Measurements from ENCODE around the gene SLFN14.
"Not testable (repeated sequence)": the region's sequence is repeated elsewhere in the genome, so short reads cannot be mapped to it uniquely, and the experiment has no call there.

The SLFN14 gene

DNA sequence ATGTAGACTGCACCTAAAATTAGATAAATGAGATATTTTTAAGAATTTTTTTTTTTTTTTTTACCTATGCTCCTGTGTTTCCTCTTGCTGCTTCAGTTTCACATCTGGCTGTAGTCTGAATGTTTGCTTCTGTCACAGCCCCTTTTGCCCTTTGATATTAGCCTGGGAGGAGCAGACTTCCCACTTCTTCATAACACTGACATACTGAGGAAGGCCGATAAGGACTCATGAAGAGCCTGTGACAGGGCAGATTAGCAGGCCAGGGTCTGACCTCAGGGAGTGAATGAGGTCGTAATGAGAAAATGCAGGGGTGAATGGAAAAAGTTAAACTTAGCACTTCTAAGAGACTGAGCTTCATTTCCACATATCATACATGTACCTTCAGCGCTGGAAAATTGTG lies at the start of gene SLFN14:
SLFN14 (minus strand) TSS at position 117 of the 400 bp plus-strand sequence. CDS start 2,757 bp downstream, outside the sequence.
- DNase-seq = no peak

GRCh38 chr17:35609831-35610230 lies 49.2 kb upstream of the SLFN14 start:
- no peak for DNase-seq

GRCh38 chr17:35607239-35607847 lies 46.7 kb upstream of the SLFN14 start:
- no peak for DNase-seq

DNA sequence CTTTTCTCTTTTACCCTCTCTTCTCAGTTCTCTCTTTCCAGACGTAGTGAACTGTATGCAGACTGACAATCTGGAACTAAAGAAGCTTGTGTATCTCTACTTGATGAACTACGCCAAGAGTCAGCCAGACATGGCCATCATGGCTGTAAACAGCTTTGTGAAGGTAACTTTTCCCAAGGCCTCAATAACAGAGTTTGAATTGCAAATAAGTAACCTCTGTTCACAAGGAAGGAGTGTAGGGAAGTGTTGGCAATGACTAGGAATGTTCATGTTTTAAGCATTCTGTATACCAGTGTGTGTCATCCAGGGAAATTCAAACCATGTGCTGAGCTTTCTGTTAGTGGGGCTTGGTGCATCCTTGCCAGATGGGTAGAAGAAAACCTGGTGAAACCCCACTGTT lies 45.1 kb upstream of the SLFN14 start:
- no peak for DNase-seq

DNA sequence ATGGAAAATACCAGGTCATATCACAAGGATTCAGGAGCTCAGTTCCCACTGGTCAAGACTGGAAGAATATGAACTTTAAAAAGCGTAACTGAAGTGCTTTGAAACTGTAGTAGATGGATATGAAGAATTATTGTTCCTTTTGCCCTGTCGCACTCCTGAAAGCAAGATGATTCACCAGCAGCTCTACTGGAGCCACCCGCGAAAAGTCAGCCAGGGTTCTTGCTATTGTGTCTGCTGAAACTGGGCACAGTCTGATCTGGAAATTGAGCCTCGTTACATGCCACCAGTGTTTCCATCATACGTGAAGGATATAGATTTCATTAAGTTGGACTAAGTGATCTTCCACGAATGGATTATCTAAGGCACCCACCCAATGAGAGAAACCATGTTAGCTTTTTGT lies 43.1 kb upstream of the SLFN14 start:
- no peak for DNase-seq

GRCh38 chr17:35597604-35598003 lies 37.0 kb upstream of the SLFN14 start:
- DNase-seq = no peak

DNA sequence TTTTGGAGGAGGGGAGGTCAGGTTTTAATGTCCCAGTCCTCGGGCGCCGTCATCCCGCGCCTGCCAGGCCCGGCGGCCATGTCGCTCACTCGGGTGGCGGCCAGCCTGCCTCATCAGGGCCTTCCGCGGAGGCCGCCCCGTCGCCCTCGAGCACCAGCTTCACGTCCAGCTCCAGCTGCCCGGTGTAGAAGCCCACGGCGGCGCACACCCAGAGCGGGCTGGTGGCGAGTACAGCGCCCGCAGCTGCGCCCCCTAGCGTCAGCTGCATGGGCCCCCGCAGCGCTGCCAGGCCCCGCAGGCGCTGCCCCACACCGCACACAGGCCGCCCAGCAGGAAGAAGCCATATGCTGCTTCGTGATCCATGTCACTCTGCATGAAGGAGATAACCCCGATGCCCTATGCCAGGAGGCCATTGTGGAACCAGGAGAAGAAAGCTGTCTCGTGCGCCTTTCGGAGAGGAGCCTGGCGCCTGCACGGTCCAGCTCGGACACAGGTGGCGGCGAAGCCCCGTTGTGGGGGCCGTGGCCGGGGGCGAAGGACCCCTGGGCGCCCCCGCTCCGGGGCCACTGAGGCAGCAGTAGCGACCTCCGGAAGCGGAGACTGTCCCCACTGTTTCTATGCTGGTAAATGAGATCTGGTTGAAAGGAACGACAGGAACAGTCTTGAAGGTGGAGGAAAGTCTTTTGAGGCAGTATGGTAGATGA lies 36.1 kb upstream of the SLFN14 start:
- no peak for DNase-seq

DNA sequence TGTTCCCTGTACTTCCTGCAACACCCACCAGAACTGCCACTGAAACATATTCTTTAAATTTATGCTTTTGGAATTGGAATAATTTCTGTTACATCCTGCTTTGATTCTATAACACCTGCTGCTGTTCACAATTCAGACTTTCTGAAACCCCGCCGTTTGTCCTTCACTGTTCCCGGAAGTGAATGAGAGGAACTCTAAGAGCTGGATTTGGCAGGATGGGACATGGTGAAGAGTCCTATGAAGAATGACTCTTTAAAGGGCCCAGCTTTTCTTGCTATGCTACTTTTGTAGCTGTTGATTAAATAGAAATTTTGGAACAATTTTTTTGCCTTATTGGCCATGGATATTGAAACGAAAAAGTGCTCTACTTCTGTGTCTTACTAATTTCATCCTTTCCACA lies 35.5 kb upstream of the SLFN14 start:
- DNase-seq = no peak

- DNase-seq = no peak
Observed at GRCh38 chr17:35588196-35588920, 27.7 kb upstream of the SLFN14 start.

DNA sequence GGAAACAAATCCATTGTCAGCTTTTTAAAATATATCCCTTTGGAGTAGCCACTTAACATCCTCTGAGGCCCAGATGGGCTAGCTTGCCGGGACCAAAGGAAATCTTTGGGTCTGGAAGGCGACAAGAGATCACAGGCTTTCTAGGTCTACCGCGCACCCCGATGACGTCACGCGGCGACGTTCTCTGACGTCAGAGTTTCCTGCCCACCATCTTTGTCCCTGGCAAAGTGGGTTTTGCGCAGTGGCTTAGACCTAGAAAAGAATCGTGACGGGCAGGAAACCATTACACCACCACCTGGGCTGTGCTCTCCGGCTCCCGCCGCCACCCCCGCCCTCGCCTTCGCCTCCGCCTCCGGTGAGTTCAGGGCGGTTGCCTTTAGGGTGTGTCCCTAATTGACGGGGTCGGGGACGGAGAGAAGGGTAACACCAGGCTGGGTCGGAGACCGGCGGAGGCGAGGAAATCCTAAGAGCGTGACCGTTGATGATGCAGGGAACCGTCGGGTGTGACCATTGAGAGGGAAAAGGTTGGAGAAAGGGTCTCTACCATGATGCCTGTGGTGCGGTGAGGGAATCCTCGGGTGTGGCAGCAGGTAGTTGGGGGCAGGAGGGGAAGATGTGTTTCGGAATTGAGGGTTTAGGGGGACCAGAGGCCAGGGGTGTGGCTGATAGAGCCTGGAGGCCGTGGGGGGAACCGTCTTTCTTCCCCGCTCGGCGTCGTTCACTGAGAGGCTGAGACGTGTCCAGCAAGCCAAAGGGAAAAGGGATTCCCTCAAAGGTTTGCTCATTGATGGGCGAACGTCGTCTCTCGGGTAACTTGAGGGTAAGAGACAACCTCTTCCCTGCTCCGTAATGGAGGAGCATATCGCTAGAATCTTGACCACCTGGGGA lies 26.7 kb upstream of the SLFN14 start, which contains the start of gene AP2B1:
AP2B1 (plus strand) TSS at position 249 of the 888 bp plus-strand sequence. CDS start 6,709 bp downstream, outside the sequence.
- DNase-seq = peak; percentile 89

- no peak for DNase-seq
Observed at GRCh38 chr17:35586569-35587073, 26.0 kb upstream of the SLFN14 start.

- DNase-seq = no peak
Observed at GRCh38 chr17:35584061-35584460, 23.4 kb upstream of the SLFN14 start.

DNA sequence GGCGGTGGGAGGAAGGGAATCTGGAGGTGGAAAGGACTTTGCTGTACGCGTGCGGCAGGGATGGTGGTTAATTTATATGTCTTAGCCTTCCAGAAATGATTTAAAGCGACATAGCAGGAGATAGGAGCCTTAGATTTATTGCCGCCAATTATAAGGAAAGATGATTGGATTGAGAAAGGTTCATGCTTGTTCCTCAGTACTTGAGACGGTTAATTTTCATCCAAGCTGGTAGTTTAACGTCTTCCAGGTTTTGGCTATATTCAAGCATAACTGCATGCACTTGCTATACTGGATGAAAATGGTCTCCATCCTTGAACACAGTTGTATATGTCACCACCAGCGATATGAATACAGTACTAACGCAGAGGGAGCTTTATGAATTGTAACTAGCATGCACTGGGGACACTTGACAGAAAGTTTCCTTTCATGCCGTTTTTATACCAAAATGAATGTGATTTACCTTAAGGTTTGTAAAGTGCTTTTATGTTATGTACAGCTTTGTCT lies 18.4 kb upstream of the SLFN14 start:
- no peak for DNase-seq

DNA sequence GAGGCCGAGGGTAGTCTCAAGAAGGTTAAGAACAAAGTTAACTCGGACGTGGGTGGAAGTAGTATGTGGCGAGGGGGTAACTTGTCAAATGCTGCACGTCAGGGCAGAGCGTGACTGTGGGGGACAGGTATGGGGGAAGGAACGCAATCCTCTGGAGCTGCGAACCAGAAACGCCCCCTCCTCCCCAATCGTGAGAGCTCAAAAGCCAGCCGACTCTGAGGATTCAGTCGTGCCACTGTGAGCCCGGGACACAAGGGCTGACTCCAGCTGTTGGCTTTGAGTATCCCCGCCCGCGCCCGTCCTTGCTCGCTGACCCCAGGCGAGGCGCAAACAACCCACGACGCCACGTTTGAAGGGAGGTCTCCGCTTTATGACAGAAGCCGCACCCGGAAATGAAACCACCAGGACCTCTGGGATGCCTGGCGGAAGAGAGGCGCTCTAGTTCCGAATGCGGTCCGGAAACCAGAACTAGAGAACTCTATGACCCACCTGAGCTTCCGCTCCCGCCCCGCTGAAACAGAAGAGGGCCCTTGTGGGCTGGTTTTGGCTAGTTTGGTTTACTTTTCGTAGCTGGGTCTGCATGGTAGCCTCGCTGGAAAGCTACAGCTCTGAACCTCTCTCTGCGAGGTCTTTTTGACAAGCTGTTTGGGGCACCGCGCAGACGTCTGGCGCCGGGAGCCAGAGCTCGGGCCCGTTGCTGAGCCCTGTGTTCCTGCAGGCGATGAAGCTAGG lies 17.7 kb upstream of the SLFN14 start, which contains the start of gene PEX12:
PEX12 (minus strand) TSS at position 375 of the 732 bp plus-strand sequence. CDS start 550 bp downstream, outside the sequence.
- DNase-seq = peak; percentile 77

- DNase-seq = no peak
Observed at GRCh38 chr17:35577830-35578196, 17.2 kb upstream of the SLFN14 start.

- DNase-seq = no peak
Observed at GRCh38 chr17:35575759-35576158, 15.1 kb upstream of the SLFN14 start.

DNA sequence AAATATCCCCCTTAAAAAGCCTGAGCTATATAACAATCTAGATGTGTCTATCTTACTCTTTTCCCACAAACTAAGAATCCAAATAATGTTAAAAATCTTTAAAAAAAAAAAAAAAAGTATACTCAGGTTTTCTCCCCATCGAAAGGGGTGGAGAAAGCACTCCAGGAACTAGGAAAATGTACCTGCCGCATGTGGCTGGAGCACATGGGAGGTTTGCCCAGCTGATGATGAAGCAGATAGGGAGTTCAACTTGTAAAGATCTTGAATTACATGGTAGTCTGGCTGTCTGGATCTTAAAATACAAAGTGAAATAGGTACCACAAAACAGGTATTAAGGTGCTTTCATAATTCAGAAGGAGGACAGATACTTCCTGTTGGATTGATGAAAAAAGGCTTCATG lies 8.8 kb upstream of the SLFN14 start:
- no peak for DNase-seq

DNA sequence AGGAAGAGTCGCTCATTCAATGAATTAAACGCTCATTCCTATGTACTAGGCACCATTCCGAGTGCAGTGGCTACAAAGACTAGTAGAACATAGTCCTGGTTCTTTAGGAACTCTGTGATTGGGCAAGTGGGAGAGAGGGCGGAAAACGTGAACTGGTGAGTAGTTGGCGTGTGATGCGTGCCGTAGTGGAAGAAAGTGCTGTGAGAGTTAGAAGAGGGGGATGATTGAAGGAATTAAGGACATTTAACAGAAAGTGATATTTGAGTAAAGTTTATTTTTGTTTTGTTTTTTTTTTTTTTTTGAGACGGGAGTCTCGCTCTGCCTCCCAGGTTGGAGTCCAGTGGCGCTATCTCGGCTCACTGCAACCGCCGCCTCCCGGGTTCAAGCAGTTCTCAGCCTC lies 7.9 kb upstream of the SLFN14 start:
- DNase-seq = no peak

- DNase-seq = no peak
Observed at GRCh38 chr17:35566968-35567367, 6.3 kb upstream of the SLFN14 start.

DNA sequence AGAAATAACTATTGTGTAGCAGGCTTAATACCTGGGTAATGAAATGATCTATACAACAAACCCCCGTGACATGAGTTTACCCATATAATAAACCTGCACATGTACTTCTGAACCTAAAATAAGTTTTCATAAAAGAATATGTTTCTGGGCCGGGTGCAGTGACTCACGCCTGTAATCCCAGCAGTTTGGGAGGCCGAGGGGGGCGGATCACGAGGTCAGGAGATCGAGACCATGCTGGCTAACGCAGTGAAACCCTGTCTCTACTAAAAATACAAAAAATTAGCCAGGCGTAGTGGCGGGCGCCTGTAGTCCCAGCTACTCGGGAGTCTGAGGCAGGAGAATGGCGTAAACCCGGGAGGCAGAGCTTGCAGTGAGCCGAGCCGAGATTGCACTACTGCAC lies 2.6 kb upstream of the SLFN14 start:
- DNase-seq = not testable (repeated sequence)

DNA sequence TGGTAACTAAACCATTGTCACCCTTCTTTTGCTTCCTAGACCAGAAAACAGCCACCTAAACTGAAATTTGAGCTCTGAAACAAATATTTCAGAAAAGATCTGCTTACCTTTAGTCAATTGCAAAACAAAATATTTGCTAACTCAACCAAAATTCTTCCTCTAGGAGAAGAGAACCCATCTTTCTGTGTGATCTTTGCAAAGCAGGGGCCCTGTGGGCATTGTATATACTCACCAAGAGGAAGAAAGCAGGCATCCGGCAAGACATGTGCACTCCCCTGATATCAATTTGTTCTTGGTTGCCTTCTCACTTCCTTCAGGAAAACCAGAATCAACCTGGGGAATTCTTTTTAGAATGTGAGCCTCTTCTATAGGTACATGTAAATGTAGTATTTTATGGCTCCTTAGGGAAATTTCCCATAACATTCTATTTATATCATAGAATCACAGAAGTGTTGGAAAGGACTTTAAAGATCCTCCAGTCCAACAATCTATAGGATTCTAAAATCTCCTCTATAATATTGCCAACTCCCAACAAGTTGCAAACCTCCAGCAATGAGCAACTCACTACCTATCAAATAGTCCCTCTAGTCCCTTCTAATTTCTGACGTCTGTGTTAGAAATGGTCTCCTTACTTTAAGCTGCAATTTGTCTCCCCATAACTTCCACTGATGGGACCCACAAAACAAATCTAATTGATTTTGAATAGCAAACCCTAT lies 966 bp downstream of the SLFN14 start:
- DNase-seq = no peak
